Mesenteric fat pad (tissue), 1 donor: Measurements from ENCODE around the gene SLC12A2. TPM values are rescaled to one million over a fixed set of nuclear protein-coding genes. Genes with fewer than 3 reads are reported as not detected.
A peak's percentile ranks its signal among the peaks of the same experiment; 100 is the strongest.

Experiments used
- DNase-seq: peaks from one replicate; pipeline ENCODE4 v3.0.0-alpha.2; 2020; ENCODE audit warnings: low spot score
- long read RNA-seq: library from polyadenylated mRNA; unstranded; transcript quantifications from one replicate; pipeline ENCODE4 v2.0.0, GENCODE V29; 2020
- total RNA-seq: library from RNA; stranded (reverse); fragmentation: NEBNext Ultra II Directional; extraction: Animal tissue kit (Norgen Biotek cat#: 25700); gene quantifications from one replicate; pipeline ENCODE4 v1.2.1, GENCODE V29; 2021
- donor health status: DM: yes; HTN: yes; CAD: no.

Gene SLC12A2
- total RNA-seq = 14.0 TPM
- long read RNA-seq, partial matches to known transcripts = 3 of 5 reads
- long read RNA-seq, other reads (novel, unspliced or antisense) = 2 of 5 reads

- DNase-seq = peak; percentile 96
Observed at GRCh38 chr5:128083033-128083810, at the start of gene SLC12A2. SLC12A2 (plus strand) TSS chr5:128083766; CDS start chr5:128083955, 189 bp downstream.

DNA sequence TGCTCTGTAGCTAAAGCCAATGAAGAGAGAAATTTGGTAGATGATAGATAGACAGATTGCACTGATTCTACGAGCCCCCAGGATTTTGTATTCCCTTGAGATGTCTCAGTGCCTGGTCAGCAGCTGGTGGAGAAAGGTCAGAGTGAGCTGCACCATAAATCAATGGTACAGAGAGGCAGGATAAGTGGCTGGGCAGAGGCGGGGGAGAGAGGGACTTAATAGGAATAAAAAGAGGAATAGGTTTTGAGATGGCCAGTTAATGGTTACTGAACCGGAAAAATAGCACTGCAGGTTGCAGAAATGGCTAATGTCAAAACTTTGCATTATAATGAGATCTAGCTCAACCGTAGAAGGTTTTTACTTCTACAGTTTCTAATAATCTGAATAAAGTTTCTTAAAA, 47.9 kb upstream of the SLC12A2 start:
- DNase-seq = no peak

DNA sequence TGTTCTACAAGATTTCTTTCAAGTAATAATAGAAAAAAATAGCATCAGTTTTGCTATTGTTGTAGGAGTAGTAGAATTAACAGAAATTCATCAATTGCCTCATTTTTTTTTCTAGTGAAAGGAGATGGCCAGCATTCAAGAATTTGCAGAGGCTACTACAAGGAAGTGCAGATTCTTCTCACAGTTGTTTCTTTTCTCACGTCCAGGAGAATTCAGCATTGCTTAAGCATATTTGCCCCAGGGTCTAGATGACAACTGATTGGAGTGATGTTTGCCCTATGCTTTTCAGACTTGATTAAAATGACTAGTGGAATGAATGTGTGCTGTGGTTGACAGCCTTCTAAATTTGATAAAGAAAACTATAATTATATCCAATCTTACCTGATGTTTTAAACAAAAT, 46.6 kb upstream of the SLC12A2 start:
- DNase-seq = no peak

DNA sequence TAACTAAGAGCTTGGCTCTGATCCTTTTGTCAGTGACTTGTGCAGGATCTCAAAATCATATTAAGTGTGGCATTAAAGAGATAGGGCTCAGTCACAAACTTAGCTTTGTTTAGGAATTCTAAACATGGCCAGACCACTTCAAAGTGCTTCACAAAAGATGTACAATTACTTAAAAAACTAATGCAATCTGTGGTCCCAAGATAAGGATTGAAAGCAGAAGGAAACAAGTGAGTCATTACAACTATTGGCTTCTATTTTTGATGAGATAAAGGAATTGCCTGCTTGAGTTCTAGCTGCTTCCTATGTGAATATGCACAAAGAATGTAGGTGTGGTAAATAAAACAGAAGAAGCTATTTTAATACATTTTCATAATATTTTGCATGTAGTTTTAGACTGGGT, 44.9 kb upstream of the SLC12A2 start:
- DNase-seq = no peak

- DNase-seq = no peak
Observed at GRCh38 chr5:128040927-128041326, 42.6 kb upstream of the SLC12A2 start.

- no peak for DNase-seq
Observed at GRCh38 chr5:128052780-128053179, 30.8 kb upstream of the SLC12A2 start.

- DNase-seq = no peak
Observed at GRCh38 chr5:128053291-128053954, 30.1 kb upstream of the SLC12A2 start.

GRCh38 chr5:128060644-128061385, 22.8 kb upstream of the SLC12A2 start:
- DNase-seq = no peak

GRCh38 chr5:128062172-128062746, 21.3 kb upstream of the SLC12A2 start:
- no peak for DNase-seq

DNA sequence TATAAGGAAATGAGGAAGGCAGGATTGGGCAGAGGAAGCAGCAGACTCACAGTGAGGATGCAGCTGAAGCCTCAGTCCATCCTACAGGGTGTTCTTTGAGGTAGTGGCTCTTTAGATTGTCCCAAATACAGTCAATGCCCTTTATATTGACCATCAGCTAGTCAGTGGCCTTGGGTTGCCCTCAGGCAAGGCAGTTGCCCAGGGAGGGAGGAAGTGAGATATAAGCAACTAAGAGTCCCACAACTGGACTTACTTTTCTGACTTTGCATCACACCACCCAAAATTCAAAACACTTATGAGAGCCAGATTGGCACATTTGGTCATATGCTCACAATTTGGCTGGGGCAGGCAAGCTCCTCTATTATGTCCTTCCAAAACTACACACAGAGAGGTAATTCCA, 9.4 kb upstream of the SLC12A2 start:
- no peak for DNase-seq

- DNase-seq = no peak
Observed at GRCh38 chr5:128074953-128075352, 8.6 kb upstream of the SLC12A2 start.

DNA sequence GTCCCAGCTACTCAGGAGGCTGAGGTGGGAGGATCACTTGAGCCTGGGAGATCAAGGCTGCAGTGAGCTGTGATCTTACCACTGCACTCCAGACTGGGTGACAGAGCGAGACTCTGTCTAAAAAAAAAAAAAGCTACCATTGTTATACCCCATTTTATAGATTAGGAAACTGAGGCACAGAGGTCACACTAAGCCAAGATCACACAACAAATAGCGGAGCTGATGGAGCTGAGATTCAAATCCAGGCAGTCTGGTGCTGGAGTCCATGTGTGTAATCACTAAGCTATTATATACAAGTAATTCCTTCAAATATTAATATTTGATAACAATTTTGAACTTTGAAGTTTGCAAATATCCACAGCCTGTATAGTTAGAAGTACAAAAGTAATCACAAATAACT, 6.0 kb upstream of the SLC12A2 start:
- no peak for DNase-seq

- DNase-seq = no peak
Observed at GRCh38 chr5:128081111-128081851, 2.3 kb upstream of the SLC12A2 start.

DNA sequence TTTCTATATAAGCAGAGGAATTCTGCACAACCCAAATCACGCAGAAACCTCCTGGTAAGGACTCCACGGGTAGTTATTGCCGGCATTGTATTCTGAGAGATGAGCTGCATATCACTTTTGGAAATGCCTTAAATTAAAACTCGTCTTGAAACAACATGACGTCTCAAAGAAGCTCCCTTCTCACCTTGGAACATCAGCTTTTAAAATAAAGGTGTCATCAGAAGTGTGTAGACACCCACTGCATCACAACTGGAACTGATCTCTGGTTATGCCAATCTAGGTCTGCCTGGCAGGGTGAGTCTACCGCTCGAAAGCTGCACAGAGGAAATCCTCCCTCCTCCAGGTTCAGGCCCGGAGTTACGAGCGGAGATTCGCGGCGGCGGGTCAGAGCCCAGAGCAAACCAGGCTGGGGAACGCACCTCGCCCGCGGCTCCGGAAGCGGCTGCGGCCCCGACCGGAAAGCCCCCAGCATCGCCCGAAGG, 974 bp upstream of the SLC12A2 start:
- DNase-seq = no peak

DNA sequence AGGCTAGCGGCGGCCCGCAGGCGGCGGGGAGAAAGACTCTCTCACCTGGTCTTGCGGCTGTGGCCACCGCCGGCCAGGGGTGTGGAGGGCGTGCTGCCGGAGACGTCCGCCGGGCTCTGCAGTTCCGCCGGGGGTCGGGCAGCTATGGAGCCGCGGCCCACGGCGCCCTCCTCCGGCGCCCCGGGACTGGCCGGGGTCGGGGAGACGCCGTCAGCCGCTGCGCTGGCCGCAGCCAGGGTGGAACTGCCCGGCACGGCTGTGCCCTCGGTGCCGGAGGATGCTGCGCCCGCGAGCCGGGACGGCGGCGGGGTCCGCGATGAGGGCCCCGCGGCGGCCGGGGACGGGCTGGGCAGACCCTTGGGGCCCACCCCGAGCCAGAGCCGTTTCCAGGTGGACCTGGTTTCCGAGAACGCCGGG, 253 bp downstream of the SLC12A2 start:
- DNase-seq = no peak

- DNase-seq = peak; percentile 89
Observed at GRCh38 chr5:128084228-128085167, 932 bp downstream of the SLC12A2 start.

DNA sequence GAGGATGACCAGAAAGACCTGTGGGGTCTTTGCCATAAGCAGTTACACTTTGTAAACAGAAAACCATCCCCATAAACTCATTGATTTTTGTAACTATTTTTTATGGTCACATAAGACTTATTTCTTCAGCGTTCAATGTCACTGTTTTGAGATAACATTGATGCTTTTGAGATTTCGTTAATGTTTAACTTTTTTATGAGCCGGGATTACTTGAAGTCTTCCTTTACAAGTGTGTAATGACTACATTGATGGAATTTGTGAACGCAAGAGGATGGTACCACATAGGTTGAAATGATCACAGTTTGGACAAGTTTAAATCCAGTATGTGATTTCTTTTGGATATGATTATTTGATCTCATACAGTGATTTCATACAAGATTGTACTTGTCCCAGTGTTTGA, 1.8 kb downstream of the SLC12A2 start:
- no peak for DNase-seq

GRCh38 chr5:128091579-128091978, 8.0 kb downstream of the SLC12A2 start:
- DNase-seq = no peak

- no peak for DNase-seq
Observed at GRCh38 chr5:128092144-128092543, 8.6 kb downstream of the SLC12A2 start.

DNA sequence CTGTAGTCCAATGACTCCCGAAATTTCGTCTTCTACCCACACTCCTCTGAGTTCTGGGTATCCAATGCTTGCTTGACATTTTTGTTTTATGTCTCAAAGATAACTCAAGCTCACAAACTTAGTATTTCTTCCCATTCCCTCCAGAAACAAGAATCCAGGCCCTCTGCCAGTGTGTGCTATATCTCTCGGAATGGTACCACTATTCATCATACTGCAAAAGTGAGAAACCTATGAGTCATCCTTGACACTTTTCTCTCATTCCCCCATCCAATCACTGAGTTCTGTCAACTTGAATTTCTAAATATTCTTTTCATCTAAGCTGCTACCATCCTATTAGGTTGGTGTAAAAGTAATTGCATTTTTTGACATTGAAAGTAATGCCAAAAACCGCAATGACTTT, 9.8 kb downstream of the SLC12A2 start:
- no peak for DNase-seq
